ENCODE data around the gene TBCD.

DNA sequence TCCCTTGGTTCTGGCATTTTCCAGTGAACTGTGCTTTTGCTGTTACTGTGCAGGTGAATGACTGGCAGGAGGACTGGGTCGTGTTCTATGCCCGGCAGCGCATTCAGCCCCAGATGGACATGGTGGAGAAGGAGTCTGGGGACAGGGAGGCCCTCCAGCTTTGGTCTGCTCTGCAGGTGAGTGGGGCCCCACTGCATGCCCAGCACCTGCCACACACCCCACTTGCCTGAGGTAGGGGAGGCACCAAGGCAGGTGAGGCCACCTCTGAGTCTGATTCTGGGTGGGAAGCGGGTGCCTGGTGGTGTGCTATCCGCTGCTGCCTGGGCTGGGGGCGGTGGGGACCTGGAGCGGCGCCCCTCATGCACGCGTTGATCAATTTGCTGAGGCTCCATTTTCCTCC, 25.4 kb upstream of the TBCD start:
- TF ChIP-seq, protein P1, sequence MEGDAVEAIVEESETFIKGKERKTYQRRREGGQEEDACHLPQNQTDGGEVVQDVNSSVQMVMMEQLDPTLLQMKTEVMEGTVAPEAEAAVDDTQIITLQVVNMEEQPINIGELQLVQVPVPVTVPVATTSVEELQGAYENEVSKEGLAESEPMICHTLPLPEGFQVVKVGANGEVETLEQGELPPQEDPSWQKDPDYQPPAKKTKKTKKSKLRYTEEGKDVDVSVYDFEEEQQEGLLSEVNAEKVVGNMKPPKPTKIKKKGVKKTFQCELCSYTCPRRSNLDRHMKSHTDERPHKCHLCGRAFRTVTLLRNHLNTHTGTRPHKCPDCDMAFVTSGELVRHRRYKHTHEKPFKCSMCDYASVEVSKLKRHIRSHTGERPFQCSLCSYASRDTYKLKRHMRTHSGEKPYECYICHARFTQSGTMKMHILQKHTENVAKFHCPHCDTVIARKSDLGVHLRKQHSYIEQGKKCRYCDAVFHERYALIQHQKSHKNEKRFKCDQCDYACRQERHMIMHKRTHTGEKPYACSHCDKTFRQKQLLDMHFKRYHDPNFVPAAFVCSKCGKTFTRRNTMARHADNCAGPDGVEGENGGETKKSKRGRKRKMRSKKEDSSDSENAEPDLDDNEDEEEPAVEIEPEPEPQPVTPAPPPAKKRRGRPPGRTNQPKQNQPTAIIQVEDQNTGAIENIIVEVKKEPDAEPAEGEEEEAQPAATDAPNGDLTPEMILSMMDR (IDR thresholded peaks at IDR 0.05; ENCODE audit: low read depth, low read length): no peak
- TF ChIP-seq EZH2phosphoT487 (IDR thresholded peaks at IDR 0.05; ENCODE audit: low read depth): no peak

Data from OCI-LY3 (cell line).